H1 (cell line): Measurements from ENCODE around the gene FAM98C. TPM values are rescaled to one million over a fixed set of nuclear protein-coding genes. Genes with fewer than 3 reads are reported as not detected.

ENCODE experiments used
- CTCF ChIA-PET: fragments of 300-600 bp; sonication (Branson Sonifier 250); formaldehyde crosslinking; loops from one replicate; lab custom pipeline; 2021; ENCODE audit not compliant: partially characterized antibody; lab: Charles Lee
- POLR2A ChIA-PET: fragments of 300-600 bp; sonication (Branson Sonifier 250); formaldehyde crosslinking; loops from one replicate; lab custom pipeline; 2021; ENCODE audit warnings: inconsistent platforms; ENCODE audit not compliant: partially characterized antibody; lab: Charles Lee
- DNase-seq, 2 experiments: peaks; one replicate each; pipeline versions ENCODE4 v3.0.0 to v3.0.0-alpha.2; 2010 to 2022; ENCODE audit warnings: low spot score in 2 of 2, low read depth in 1 of 2, mixed read lengths in 1 of 2
- FAIRE-seq: peaks from 2 replicates; lab custom pipeline; 2011; peaks lifted over from hg19 to GRCh38; lab: Jason Lieb, UNC
- H2AFZ ChIP-seq: 2 replicates; pipeline ENCODE4 v1.8.1; 2012; ENCODE audit warnings: low read length, inconsistent platforms
- H2AK5ac ChIP-seq: 2 replicates; pipeline ENCODE4 v1.6.1; 2013; ENCODE audit warnings: low read depth, low read length
- H2BK120ac ChIP-seq: replicated peaks from 2 replicates; pipeline ENCODE3; 2013; ENCODE audit warnings: low read depth, low read length, inconsistent platforms
- H2BK12ac ChIP-seq: 2 replicates; pipeline ENCODE4 v1.6.1; 2013; ENCODE audit warnings: low read depth, low read length
- H2BK15ac ChIP-seq: 2 replicates; pipeline ENCODE4 v1.6.1; 2013; ENCODE audit warnings: low read length
- H2BK20ac ChIP-seq: 2 replicates; pipeline ENCODE4 v1.6.1; 2013; ENCODE audit warnings: low read length
- H2BK5ac ChIP-seq: 2 replicates; pipeline ENCODE4 v1.6.1; 2013; ENCODE audit warnings: low read depth, low read length
- H3K14ac ChIP-seq: 2 replicates; pipeline ENCODE4 v1.6.1; 2013; ENCODE audit warnings: inconsistent platforms; ENCODE audit not compliant: insufficient read length
- H3K18ac ChIP-seq: 2 replicates; pipeline ENCODE4 v1.6.1; 2013; ENCODE audit warnings: low read length; ENCODE audit errors: extremely low read depth
- H3K23ac ChIP-seq: 2 replicates; pipeline ENCODE4 v1.6.1; 2013; ENCODE audit warnings: inconsistent platforms; ENCODE audit not compliant: insufficient read length
- H3K23me2 ChIP-seq: 2 replicates; pipeline ENCODE4 v1.6.1; 2013; ENCODE audit warnings: low read depth, low read length
- H3K27ac ChIP-seq: 2 replicates; pipeline ENCODE4 v1.6.1; 2011; ENCODE audit warnings: low read depth, low read length, inconsistent platforms
- H3K27me3 ChIP-seq, 4 experiments: replicated peaks in 1 of 4; 1 replicate in 1 of 4; 2 replicates in 3 of 4; pipeline versions ENCODE4 v1.6.1 to v1.8.1; 2011 to 2013; ENCODE audit warnings: low read length in 3 of 4, mild to moderate bottlenecking in 3 of 4, inconsistent platforms in 2 of 4, mixed read lengths in 2 of 4, moderate library complexity in 1 of 4; ENCODE audit not compliant: control insufficient read depth in 3 of 4, insufficient read depth in 3 of 4; ENCODE audit errors: extremely low read depth in 1 of 4
- H3K36me3 ChIP-seq, 4 experiments: 2 replicates each; pipeline versions ENCODE4 v1.6.1 to v1.8.1; 2011 to 2013; ENCODE audit warnings: mild to moderate bottlenecking in 4 of 4, low read length in 3 of 4, moderate library complexity in 2 of 4, control low read depth in 1 of 4, inconsistent platforms in 1 of 4; ENCODE audit not compliant: insufficient read depth in 4 of 4, control insufficient read depth in 2 of 4
- H3K4ac ChIP-seq: replicated peaks from 2 replicates; pipeline ENCODE3; 2013; ENCODE audit warnings: low read length, low read depth, mixed read lengths, inconsistent platforms; ENCODE audit not compliant: insufficient read length
- H3K4me1 ChIP-seq, 4 experiments: replicated peaks in 1 of 4; 1 replicate in 1 of 4; 2 replicates in 3 of 4; pipeline versions ENCODE4 v1.6.1 to v1.8.1; 2011 to 2013; ENCODE audit warnings: low read length in 3 of 4, inconsistent platforms in 2 of 4, mixed read lengths in 1 of 4; ENCODE audit not compliant: insufficient read depth in 4 of 4, control insufficient read depth in 3 of 4
- H3K4me2 ChIP-seq, 2 experiments: 2 replicates each; pipeline versions ENCODE4 v1.6.1 to v1.8.1; 2011 to 2013; ENCODE audit warnings: low read depth in 2 of 2, low read length in 2 of 2, control low read depth in 1 of 2, inconsistent platforms in 1 of 2, mild to moderate bottlenecking in 1 of 2; ENCODE audit not compliant: insufficient read depth in 1 of 2
- H3K4me3 ChIP-seq, 4 experiments: fragments of 200-600, 300-600 bp in 1 of 4; sonication (generic), shearing (Covaris generic), sonication (Bioruptor Twin) in 1 of 4; 2 replicates each; pipeline versions ENCODE4 v1.5.1 to v1.8.1; 2011 to 2016; ENCODE audit warnings: low read length in 4 of 4, low read depth in 3 of 4, control low read depth in 2 of 4, inconsistent platforms in 2 of 4, mild to moderate bottlenecking in 2 of 4, mixed read lengths in 1 of 4, moderate library complexity in 1 of 4; ENCODE audit not compliant: insufficient read depth in 2 of 4; ENCODE audit errors: extremely low read depth in 1 of 4
- H3K56ac ChIP-seq: replicated peaks from 2 replicates; pipeline ENCODE3; 2013; ENCODE audit warnings: low read depth, mild to moderate bottlenecking, mixed read lengths, low read length, inconsistent platforms; ENCODE audit not compliant: insufficient read length
- H3K79me1 ChIP-seq: 2 replicates; pipeline ENCODE4 v1.6.1; 2013; ENCODE audit warnings: low read depth, low read length, control low read depth
- H3K79me2 ChIP-seq, 2 experiments: 2 replicates each; pipeline versions ENCODE4 v1.6.1 to v1.8.1; 2012 to 2013; ENCODE audit warnings: low read length in 2 of 2, mild to moderate bottlenecking in 2 of 2, inconsistent platforms in 1 of 2; ENCODE audit not compliant: insufficient read depth in 2 of 2, control insufficient read depth in 1 of 2
- H3K9ac ChIP-seq, 4 experiments: replicated peaks in 1 of 4; 1 replicate in 1 of 4; 2 replicates in 3 of 4; pipeline versions ENCODE4 v1.6.1 to v1.8.1; 2011 to 2013; ENCODE audit warnings: low read depth in 3 of 4, low read length in 3 of 4, control low read depth in 2 of 4, mild to moderate bottlenecking in 2 of 4, moderate library complexity in 2 of 4, inconsistent platforms in 1 of 4; ENCODE audit errors: extremely low read depth in 1 of 4
- H3K9me3 ChIP-seq, 2 experiments: 2 replicates each; pipeline versions ENCODE4 v1.6.1 to v1.8.1; 2012 to 2013; ENCODE audit warnings: mild to moderate bottlenecking in 2 of 2, moderate library complexity in 2 of 2, control low read depth in 1 of 2, inconsistent platforms in 1 of 2, low read depth in 1 of 2, low read length in 1 of 2, mixed read lengths in 1 of 2; ENCODE audit not compliant: insufficient read depth in 2 of 2
- H4K20me1 ChIP-seq, 2 experiments: replicated peaks in 1 of 2; 2 replicates each; pipeline versions ENCODE3 to v1.8.1; 2011 to 2013; ENCODE audit warnings: inconsistent platforms in 2 of 2, low read length in 2 of 2, mild to moderate bottlenecking in 1 of 2; ENCODE audit not compliant: insufficient read depth in 2 of 2, control insufficient read depth in 1 of 2
- H4K5ac ChIP-seq: 2 replicates; pipeline ENCODE4 v1.6.1; 2013; ENCODE audit warnings: low read length, low read depth, mixed read lengths, inconsistent platforms; ENCODE audit not compliant: insufficient read length
- H4K8ac ChIP-seq: 2 replicates; pipeline ENCODE4 v1.8.0; 2013; ENCODE audit warnings: mild to moderate bottlenecking, moderate library complexity, low read length, inconsistent platforms; ENCODE audit not compliant: insufficient read depth; ENCODE audit errors: extremely low read depth
- H4K91ac ChIP-seq: replicated peaks from 2 replicates; pipeline ENCODE3; 2013; ENCODE audit warnings: low read length, mixed read lengths, inconsistent platforms; ENCODE audit not compliant: insufficient read length
- EGR1 ChIP-seq: IDR thresholded peaks from 2 replicates; pipeline ENCODE4 v1.6.1; 2011; ENCODE audit warnings: low read depth, low read length, borderline replicate concordance
- EP300 ChIP-seq, 2 experiments: IDR thresholded peaks; 1 replicate in 1 of 2; 2 replicates in 1 of 2; pipeline ENCODE4 v1.6.1; 2011 to 2012; ENCODE audit warnings: low read depth in 2 of 2, low read length in 2 of 2, mild to moderate bottlenecking in 2 of 2, borderline replicate concordance in 1 of 2, inconsistent platforms in 1 of 2, moderate library complexity in 1 of 2
- GTF2F1 ChIP-seq: IDR thresholded peaks from 2 replicates; pipeline ENCODE4 v1.6.1; 2012; ENCODE audit warnings: low read depth, low read length, improper control_type of control experiment, borderline replicate concordance
- JUN ChIP-seq: IDR thresholded peaks from 2 replicates; pipeline ENCODE4 v1.6.1; 2011; ENCODE audit warnings: low read depth, mild to moderate bottlenecking, improper control_type of control experiment, low read length
- JUND ChIP-seq: IDR thresholded peaks from 2 replicates; pipeline ENCODE4 v1.6.1; 2011; ENCODE audit warnings: mild to moderate bottlenecking, improper control_type of control experiment, low read length
- NRF1 ChIP-seq: IDR thresholded peaks from 2 replicates; pipeline ENCODE4 v1.6.1; 2011; ENCODE audit warnings: mild to moderate bottlenecking, low read depth, low read length, improper control_type of control experiment
- POLR2AphosphoS5 ChIP-seq: IDR thresholded peaks from 2 replicates; pipeline ENCODE4 v1.6.1; 2011; ENCODE audit warnings: low read depth, low read length
- RXRA ChIP-seq: IDR thresholded peaks from 2 replicates; pipeline ENCODE4 v1.6.1; 2011; ENCODE audit warnings: low read depth, mild to moderate bottlenecking, low read length, moderate library complexity; ENCODE audit not compliant: insufficient read depth
- SUZ12 ChIP-seq: fragments of 200-600 bp; sonication (generic); IDR thresholded peaks from 2 replicates; pipeline ENCODE4 v1.6.1; 2012; ENCODE audit warnings: mild to moderate bottlenecking, inconsistent platforms, low read length, moderate library complexity, mixed read lengths
- TBP ChIP-seq: IDR thresholded peaks from 2 replicates; pipeline ENCODE4 v1.6.1; 2011; ENCODE audit warnings: low read depth, low read length, improper control_type of control experiment
- TEAD4 ChIP-seq: IDR thresholded peaks from 2 replicates; pipeline ENCODE4 v1.6.1; 2012; ENCODE audit warnings: low read depth, low read length, inconsistent platforms, mixed read lengths
- ZNF274 ChIP-seq: IDR thresholded peaks from 2 replicates; pipeline ENCODE4 v1.7.0; 2012; ENCODE audit warnings: low read length, borderline replicate concordance; ENCODE audit errors: extremely low read depth
- WGBS, 2 experiments: shearing (Covaris generic) in 1 of 2; methylation state at CpG; one replicate each; pipeline versions ENCODE4 v1.1.6 to v1.1.7; 2013 to 2015; ENCODE audit warnings: low lambda C conversion rate in 2 of 2, mixed read lengths in 2 of 2, inconsistent platforms in 1 of 2, low coverage in 1 of 2, missing lambda C conversion rate in 1 of 2; ENCODE audit not compliant: insufficient replicate concordance in 2 of 2, insufficient coverage in 1 of 2, insufficient read length in 1 of 2; ENCODE audit errors: extremely low coverage in 1 of 2, missing lambda C conversion rate in 1 of 2; 5-methylcytosine and 5-hydroxymethylcytosine counted together
- polyA plus RNA-seq, 7 experiments: library from polyadenylated mRNA; depleted of rRNA in 3 of 7; stranded (reverse) in 5 of 7; unstranded in 2 of 7; fragments of >200 nt in 5 of 7; fragments of 200-250 nt in 2 of 7; gene quantifications; 1 replicate in 5 of 7; 2 replicates in 1 of 7; 4 replicates in 1 of 7; pipeline versions ENCODE4 v1.2.1 to v1.2.3, GENCODE V29; 2011 to 2013; ENCODE audit warnings: missing spikeins in 2 of 7, mixed read lengths in 2 of 7
- total RNA-seq: library from RNA; stranded (reverse); fragmentation: NEBNext Ultra II Directional; extraction: Animal tissue kit (Norgen Biotek cat#: 25700); gene quantifications from 2 replicates; pipeline ENCODE4 v1.2.1, GENCODE V29; 2021

Gene FAM98C
- total and polyA plus RNA-seq, 2 of the 8 experiments (the other 6 are each of a cell fraction or from before 2014, with no cell fraction given), result 6.1 to 9.4 TPM

DNA sequence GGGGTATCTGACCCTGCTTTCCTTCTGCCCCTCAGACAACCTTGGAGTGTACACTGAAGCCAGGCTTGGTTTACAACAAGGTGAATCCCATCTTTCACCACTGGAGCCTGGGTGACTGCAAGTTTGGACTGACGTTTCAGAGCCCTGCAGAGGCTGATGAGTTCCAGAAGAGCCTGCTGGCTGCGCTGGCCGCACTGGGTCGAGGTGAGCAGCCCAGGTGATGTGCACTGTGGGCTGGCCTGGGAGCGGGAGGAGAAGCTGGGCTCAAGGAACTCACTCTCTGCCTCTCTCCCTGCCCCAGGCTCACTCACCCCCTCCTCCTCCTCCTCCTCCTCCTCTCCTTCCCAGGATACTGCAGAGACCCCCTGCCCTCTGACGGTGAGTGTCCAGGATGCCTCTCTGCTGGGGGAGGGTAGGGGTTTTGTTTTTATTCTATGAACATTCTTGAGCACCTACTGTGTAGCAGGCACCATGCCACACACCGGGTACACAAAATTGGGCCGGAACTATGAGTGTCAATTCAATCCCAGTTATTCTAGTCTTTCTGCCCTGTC, 10.9 kb upstream of the FAM98C start:
- POLR2A ChIA-PET, result no interaction called here
- Histone ChIP-seq H2AFZ (no peak overlapping the region), H3K36me3 (peaks cover 2 to 20% (median 5%) of the 10 kb centered on the region in 4 experiments; a peak in 2 of 8 replicates), H2BK5ac (no peak overlapping the region; the same call in 1 of the 2 replicates), H4K91ac (no peak overlapping the region), H3K4me3 (no peak overlapping the region), H3K4me1 (peaks cover 7 to 18% (median 12%) of the 10 kb centered on the region in 4 experiments), H3K9me3 (no peaks in the 10 kb centered on the region), H2AK5ac (no peak overlapping the region), H3K56ac (no peak overlapping the region), H2BK15ac (no peak overlapping the region), H3K79me2 (peaks cover 0 to 7% of the 10 kb centered on the region in 2 experiments; a peak in 2 of 4 replicates), H4K20me1 (peaks cover 0 to 3% of the 10 kb centered on the region in 2 experiments), H3K27me3 (peaks cover 0 to 9% (median under 1%) of the 10 kb centered on the region in 4 experiments; a peak in 4 of 7 replicates), H4K5ac (no peak overlapping the region), H2BK20ac (no peak overlapping the region), H3K27ac (no peak overlapping the region), H2BK120ac (no peak overlapping the region), H2BK12ac (no peak overlapping the region), H3K23me2 (peaks cover 12% of the 10 kb centered on the region), H3K23ac (no peak overlapping the region), H3K4me2 (0 out of 4 replicates have a peak overlapping the region, but pooled peaks of 1 of the 2 experiments have one; percentile 5), H3K9ac (no peak overlapping the region), H3K79me1 (peaks cover 4% of the 10 kb centered on the region; the same call in 1 of the 2 replicates), H4K8ac (no peak overlapping the region), H3K4ac (no peak overlapping the region), H3K14ac (no peak overlapping the region), H3K18ac (no peak overlapping the region)
- CTCF ChIA-PET, result no interaction called here
- TF ChIP-seq POLR2AphosphoS5 (no peak), ZNF274 (no peak), NRF1 (no peak), GTF2F1 (no peak), SUZ12 (no peak), JUND (no peak), TBP (no peak), RXRA (no peak), EGR1 (no peak), EP300 (IDR thresholded peaks at IDR 0.05; ENCODE audit: borderline replicate concordance in 1 of 2, low read depth in 2 of 2, low read length in 2 of 2) (no peak), JUN (no peak), TEAD4 (no peak)
- no peak for FAIRE-seq
- 79% methylated on average over 8 of the region's 8 CpGs; no CpG with 5 or more reads in 1 of the 2 experiments for WGBS, 2 experiments
- DNase-seq, result no peak
